HUES6 (cell line): ENCODE measurements around the gene ZDHHC14.

Experiments
- H3K27ac ChIP-seq: 2 replicates; pipeline ENCODE4 v1.7.0; 2013; ENCODE audit warnings: low read depth, mild to moderate bottlenecking, low read length, inconsistent platforms
- H3K27me3 ChIP-seq: 2 replicates; pipeline ENCODE4 v1.6.1; 2013; ENCODE audit warnings: low read length; ENCODE audit not compliant: control insufficient read depth, insufficient read depth
- H3K36me3 ChIP-seq: 2 replicates; pipeline ENCODE4 v1.6.1; 2013; ENCODE audit warnings: low read length; ENCODE audit not compliant: control insufficient read depth, insufficient read depth
- H3K4me1 ChIP-seq: 2 replicates; pipeline ENCODE4 v1.6.1; 2013; ENCODE audit warnings: low read length; ENCODE audit not compliant: control insufficient read depth, insufficient read depth
- H3K4me3 ChIP-seq: 2 replicates; pipeline ENCODE4 v1.5.1; 2013; ENCODE audit warnings: low read depth, low read length
- H3K9ac ChIP-seq: one replicate; pipeline ENCODE4 v1.6.1; 2013; ENCODE audit warnings: mild to moderate bottlenecking, low read length
- H3K9me3 ChIP-seq: 2 replicates; pipeline ENCODE4 v1.6.1; 2013; ENCODE audit warnings: low read depth, low read length; ENCODE audit not compliant: control insufficient read depth, insufficient read depth

Gene ZDHHC14

DNA sequence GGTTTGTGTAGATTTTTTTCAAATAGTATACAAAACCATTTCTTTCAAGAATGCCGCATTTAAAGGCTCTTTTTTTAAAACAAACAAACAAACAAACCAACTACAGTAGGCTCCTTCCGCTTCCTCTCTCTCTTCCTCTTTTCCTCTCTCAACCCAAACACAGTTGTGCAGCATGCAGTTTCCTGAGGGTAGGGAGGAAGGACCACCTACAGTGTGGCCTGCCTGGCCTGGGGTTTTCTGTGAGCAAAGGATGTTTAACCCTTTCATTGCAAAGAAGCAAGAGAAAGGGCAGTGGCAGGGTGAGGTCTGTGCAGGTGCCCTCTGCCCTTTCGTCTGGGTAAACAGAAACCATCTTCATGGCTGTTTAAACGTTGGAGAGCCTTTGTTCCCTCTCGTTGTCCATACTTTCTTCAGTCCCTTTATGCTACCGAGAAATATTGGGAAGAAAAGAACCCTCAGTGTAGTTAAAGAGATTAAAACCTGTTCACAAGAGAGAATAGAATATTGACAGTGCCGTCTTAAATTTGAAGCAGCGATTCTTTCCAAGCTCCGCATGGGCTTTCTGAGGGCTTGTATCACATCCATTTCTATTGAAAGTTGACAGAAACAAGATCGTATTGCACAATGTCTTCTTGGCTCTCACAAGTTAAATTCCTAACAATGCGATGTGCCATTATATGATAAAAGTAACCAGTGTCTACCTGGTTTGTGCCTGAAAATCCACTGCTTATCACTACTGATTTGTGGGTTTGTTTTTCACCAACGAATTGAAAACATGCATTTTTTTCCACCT is 226.5 kb downstream of the ZDHHC14 start:
- Histone ChIP-seq H3K4me3 (no peak overlapping the region; the same call in 1 of the 2 replicates), H3K27me3 (no peaks in the 10 kb centered on the region), H3K4me1 (peaks cover 26% of the 10 kb centered on the region), H3K9ac (no peak overlapping the region), H3K36me3 (no peaks in the 10 kb centered on the region), H3K27ac (no peak overlapping the region), H3K9me3 (no peaks in the 10 kb centered on the region)

DNA sequence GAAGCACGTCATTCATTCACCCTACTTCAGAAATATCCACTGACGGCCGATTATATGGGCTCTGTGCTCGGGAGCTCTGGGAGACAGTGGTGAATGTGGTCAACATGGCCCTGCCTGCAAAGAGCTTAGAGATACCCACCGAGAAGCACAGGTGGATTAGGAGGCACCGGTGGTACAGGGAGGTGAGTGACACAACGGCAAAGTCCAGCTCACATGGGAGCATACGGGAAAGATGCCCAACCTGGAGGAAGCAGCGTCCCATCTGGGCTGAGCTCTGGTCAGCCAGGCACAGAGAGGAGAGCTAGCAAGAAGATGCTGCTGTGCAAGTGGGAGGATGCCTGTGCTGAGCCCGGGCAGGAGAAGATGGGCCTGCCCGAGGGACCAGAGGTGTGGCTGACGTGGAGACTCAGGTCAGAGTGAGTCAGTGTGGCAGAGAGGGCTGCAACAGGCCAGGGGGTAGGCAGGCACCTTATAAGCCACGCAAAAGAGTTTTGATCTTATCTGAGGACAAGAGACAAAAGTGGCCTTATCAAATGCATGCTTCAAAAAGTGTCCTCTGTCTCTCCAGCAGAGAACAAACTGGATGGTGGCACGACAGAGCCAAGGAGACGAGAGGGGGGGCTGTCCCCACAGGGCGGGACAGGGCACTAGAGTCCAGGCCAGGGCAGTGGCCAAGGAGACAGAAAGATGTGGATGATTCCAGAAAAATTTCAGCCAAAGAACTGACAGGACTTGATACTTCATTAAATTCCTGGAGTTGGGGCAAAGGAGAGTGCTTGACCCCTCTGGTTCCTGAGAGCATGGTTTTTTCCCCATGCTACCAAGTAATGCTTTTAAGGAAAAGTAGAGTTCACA is 227.5 kb downstream of the ZDHHC14 start:
- Histone ChIP-seq H3K9ac (no peak overlapping the region), H3K36me3 (no peaks in the 10 kb centered on the region), H3K27ac (no peak overlapping the region), H3K4me1 (peaks cover 26% of the 10 kb centered on the region), H3K9me3 (no peaks in the 10 kb centered on the region), H3K4me3 (no peak overlapping the region), H3K27me3 (no peaks in the 10 kb centered on the region)

DNA sequence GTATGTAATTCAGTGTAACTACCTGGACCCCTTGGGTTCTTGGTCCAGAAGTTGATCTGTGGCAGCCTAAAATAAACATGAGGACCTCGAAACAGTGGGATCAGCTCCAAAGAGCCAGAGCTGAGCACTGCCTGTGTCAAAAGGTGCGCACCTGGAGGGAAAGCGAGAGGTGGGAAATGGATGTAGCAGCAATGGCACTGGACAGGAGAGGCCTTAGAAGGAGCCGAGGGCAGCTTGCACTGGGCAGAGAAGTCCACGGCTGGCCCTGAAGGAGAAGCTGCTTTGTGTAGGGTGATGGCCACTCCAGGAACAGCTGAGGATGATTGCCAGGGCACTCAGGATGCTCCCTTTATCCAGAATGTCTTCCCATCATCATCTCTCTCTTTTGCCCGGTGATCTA is 228.1 kb downstream of the ZDHHC14 start:
- Histone ChIP-seq H3K27ac (no peak overlapping the region), H3K36me3 (no peaks in the 10 kb centered on the region), H3K4me1 (peaks cover 26% of the 10 kb centered on the region), H3K27me3 (no peaks in the 10 kb centered on the region), H3K9me3 (no peaks in the 10 kb centered on the region), H3K4me3 (no peak overlapping the region), H3K9ac (no peak overlapping the region)

DNA sequence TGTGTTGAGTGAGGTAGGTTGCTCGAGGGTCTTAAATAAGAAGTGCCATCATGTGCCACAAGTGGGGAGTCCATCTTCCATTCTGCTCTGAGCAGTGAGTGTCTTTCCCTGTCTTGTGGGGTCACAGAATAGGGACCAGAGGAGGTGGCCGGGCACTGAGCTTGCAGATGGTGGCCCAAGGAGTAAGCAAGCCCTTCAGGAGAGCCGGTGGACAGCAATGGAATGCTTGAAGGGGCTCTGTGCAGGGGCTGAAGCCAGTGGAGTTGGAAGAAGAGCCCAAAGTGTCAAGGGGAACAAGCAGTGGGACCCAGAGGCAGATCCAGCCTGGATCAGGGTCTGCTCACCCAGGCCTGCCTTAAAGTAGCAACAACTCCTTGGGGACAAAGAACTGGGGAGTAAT is 228.6 kb downstream of the ZDHHC14 start:
- no peak overlapping the region for H3K4me3 ChIP-seq
- no peaks in the 10 kb centered on the region for H3K36me3 ChIP-seq
- H3K9me3 ChIP-seq = no peaks in the 10 kb centered on the region
- H3K4me1 ChIP-seq = peaks cover 26% of the 10 kb centered on the region
- H3K9ac ChIP-seq = no peak overlapping the region
- no peaks in the 10 kb centered on the region for H3K27me3 ChIP-seq
- no peak overlapping the region for H3K27ac ChIP-seq

DNA sequence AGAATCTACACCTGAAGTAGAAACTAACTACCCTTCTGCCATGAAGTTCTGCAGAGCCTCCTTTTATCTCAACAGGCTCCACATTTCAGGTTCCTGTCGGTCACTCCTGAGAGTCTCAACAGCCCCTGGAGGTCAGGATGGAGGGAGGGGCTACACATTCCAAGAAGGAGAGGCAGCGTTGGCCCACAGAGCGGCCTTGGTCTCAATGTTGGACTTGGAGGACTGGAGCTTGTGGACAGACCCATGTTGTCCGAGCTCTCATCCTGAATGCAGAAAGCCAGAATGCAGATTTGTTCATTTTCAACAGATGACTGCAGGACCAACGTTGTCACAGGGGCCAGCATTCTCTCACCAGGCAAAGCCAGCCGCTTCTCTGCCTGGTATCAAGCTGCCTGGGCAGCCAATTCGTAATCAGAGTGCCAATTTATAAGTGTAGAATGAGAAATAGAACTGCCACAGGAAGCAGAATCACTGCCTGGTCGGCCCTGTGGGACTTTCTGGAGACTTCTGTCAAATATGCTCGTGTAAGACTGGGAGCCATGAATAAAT is 229.5 kb downstream of the ZDHHC14 start:
- Histone ChIP-seq H3K9ac (no peak overlapping the region), H3K4me1 (peaks cover 26% of the 10 kb centered on the region), H3K4me3 (no peak overlapping the region), H3K9me3 (no peaks in the 10 kb centered on the region), H3K27me3 (no peaks in the 10 kb centered on the region), H3K27ac (no peak overlapping the region), H3K36me3 (no peaks in the 10 kb centered on the region)

DNA sequence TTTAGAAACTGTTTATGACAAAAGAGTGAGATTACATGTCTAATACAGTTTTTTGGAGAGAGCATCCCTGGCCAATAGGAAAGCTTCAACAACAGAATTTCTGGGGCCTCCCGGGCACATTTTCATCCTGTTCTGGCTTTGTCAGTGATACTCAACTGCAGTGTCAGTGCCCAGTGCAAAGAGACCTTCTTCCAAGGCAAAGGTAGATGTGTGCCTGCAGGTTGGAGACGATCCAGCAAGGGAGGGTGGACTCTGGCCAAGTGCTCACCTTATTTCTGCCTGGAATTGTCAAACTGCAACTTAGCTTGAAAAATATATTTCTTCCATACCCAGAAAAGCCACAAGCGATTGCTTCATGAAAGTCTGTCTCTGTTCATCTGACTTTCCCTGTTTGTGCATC is 230.4 kb downstream of the ZDHHC14 start:
- H3K36me3 ChIP-seq = no peaks in the 10 kb centered on the region
- no peaks in the 10 kb centered on the region for H3K27me3 ChIP-seq
- H3K9me3 ChIP-seq = no peaks in the 10 kb centered on the region
- H3K27ac ChIP-seq = no peak overlapping the region
- H3K9ac ChIP-seq = no peak overlapping the region
- H3K4me3 ChIP-seq = no peak overlapping the region
- peaks cover 26% of the 10 kb centered on the region for H3K4me1 ChIP-seq

DNA sequence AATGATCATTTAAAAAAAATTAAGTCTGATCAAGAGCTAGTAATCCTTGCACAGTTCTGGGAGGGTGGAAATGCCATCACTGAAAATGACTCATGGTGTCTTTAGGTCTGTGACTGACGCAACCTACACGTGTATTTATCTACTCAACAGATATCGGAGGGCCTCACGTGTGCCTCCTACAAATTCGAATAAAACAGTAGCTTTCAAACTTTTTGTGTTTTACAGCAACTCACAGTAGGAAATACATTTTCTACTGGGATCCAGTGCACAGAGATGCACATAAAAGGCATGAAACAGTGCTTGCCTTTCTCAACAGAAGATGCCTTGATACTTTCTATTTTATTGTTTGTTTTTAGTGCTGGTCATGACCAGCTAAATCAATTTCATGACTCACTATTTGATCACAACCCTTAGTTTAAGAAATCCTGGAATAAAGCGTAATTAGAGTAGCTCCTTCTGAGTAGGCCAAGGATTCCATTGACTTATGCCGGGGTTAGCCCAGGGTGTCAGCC is 232.1 kb downstream of the ZDHHC14 start:
- no peak overlapping the region for H3K9ac ChIP-seq
- H3K27me3 ChIP-seq = no peaks in the 10 kb centered on the region
- H3K9me3 ChIP-seq = no peaks in the 10 kb centered on the region
- H3K4me1 ChIP-seq = peaks cover 9% of the 10 kb centered on the region; the same call in 1 of the 2 replicates
- H3K36me3 ChIP-seq = no peaks in the 10 kb centered on the region
- no peak overlapping the region for H3K4me3 ChIP-seq
- no peak overlapping the region for H3K27ac ChIP-seq

DNA sequence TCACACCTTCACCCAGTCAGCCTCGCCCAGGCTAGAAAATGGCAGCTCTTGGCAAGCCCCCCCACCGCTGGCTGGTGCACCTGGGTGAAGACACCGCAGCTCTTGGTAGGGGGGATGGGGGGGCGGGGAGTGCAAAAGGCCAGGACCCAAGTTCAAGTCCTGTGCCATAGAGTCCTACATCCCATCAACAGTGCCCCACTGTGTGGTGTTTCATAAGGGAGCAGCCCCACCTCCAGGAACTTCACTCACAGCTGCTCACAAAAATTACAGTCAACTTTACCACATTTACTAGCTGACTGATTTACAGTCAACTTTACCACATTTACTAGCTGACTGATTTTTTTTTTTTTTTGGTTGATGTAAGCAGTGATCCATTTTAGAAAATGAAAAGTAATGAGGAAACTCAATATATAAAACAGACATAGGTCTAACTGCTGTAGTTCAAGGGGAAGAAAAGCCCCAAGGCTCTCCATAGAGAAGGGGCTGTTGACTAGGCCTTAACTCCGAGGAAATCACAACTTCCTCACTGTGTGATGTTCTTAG is 233.1 kb downstream of the ZDHHC14 start:
- H3K9me3 ChIP-seq = no peaks in the 10 kb centered on the region
- H3K4me3 ChIP-seq = no peak overlapping the region
- H3K4me1 ChIP-seq = peaks cover 5% of the 10 kb centered on the region; the same call in 1 of the 2 replicates
- no peaks in the 10 kb centered on the region for H3K36me3 ChIP-seq
- H3K27me3 ChIP-seq = no peaks in the 10 kb centered on the region
- H3K9ac ChIP-seq = no peak overlapping the region
- no peak overlapping the region for H3K27ac ChIP-seq

DNA sequence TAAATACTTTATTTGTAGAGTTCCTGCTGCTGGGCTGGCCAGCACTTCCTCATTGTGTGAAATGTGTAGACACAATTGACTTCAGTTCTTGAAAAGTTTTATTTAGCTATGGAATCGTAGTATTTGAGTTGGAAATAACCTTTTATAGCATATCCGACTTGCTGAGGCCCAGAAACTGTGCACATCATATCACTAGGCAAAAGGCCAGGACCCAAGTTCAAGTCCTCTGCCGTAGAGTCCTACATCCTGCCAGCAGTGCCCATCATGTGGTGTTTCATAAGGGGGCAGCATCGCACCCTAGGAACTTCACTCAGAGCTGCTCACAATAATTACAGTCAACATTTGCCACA is 234.4 kb downstream of the ZDHHC14 start:
- Histone ChIP-seq H3K27me3 (no peaks in the 10 kb centered on the region), H3K4me3 (no peak overlapping the region), H3K27ac (no peak overlapping the region), H3K9ac (no peak overlapping the region), H3K4me1 (peaks cover 4% of the 10 kb centered on the region; the same call in 1 of the 2 replicates), H3K9me3 (peaks cover 5% of the 10 kb centered on the region; the same call in 1 of the 2 replicates), H3K36me3 (no peaks in the 10 kb centered on the region)

DNA sequence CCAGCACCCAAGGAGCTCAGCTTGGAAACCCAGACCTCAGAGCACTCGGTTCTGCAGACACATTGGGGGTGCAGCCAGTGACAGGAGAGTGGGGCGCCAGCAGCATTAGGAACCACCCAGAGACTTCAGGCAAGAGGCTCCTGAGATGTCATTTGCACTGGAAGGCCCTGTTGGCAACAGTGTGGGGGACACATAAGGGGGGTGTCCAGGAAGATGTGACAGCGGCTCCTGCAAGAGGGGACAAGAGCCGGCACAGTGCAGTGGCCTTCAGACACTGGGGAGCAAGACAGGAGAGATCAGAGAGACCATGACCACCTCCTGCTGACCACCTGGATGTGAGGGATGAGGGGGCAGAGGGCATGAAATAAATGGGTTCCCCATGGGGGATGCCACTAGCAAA is 235.0 kb downstream of the ZDHHC14 start:
- Histone ChIP-seq H3K9ac (no peak overlapping the region), H3K9me3 (peaks cover 5% of the 10 kb centered on the region; the same call in 1 of the 2 replicates), H3K4me3 (no peak overlapping the region), H3K4me1 (no peaks in the 10 kb centered on the region), H3K36me3 (no peaks in the 10 kb centered on the region), H3K27ac (no peak overlapping the region), H3K27me3 (no peaks in the 10 kb centered on the region)
